ENCODE results near the gene TMEM88. TPM values are rescaled to one million over a fixed set of nuclear protein-coding genes. Genes with fewer than 3 reads are reported as not detected.

The TMEM88 gene
- total and polyA plus RNA-seq, 2 of the 13 experiments (the other 11 are each of a cell fraction or from before 2014, with no cell fraction given), result 0.31 to 0.66 TPM

- TF ChIP-seq RNF2 (conservative IDR thresholded peaks at IDR 0.05; ENCODE audit: low read depth) (peak; percentile 76; the same call in 1 of the 2 replicates), KLF16 (CRISPR knock-in tag; IDR thresholded peaks at IDR 0.05) (peak in 1 of 2 experiments; percentile 99; a peak in 2 of 4 replicates), ZNF510 (CRISPR knock-in tag; IDR thresholded peaks at IDR 0.05; ENCODE audit: low read depth) (no peak), GMEB1 (CRISPR knock-in tag; IDR thresholded peaks at IDR 0.05; ENCODE audit: borderline replicate concordance) (peak; percentile 69; the same call in 1 of the 2 replicates), ZFP82 (CRISPR knock-in tag; IDR thresholded peaks at IDR 0.05; ENCODE audit: borderline replicate concordance) (peak; percentile 80; the same call in 1 of the 2 replicates), ZNF704 (CRISPR knock-in tag; IDR thresholded peaks at IDR 0.05; ENCODE audit: borderline replicate concordance) (0 out of 2 replicates have a peak, but pooled peaks have one; percentile 30), MED13 (CRISPR knock-in tag; IDR thresholded peaks at IDR 0.05) (peak; percentile 62; the same call in 1 of the 2 replicates), TARDBP (CRISPR knock-in tag; IDR thresholded peaks at IDR 0.05) (peak; percentile 97), MAFG (CRISPR knock-in tag; IDR thresholded peaks at IDR 0.05) (no peak), ZNF615 (CRISPR knock-in tag; IDR thresholded peaks at IDR 0.05; ENCODE audit: borderline replicate concordance) (no peak), SMAD1 (CRISPR knock-in tag; IDR thresholded peaks at IDR 0.05; ENCODE audit: borderline replicate concordance, low read depth) (peak; percentile 68; the same call in 1 of the 2 replicates), ADNP (CRISPR knock-in tag; IDR thresholded peaks at IDR 0.05) (no peak), KLF13 (CRISPR knock-in tag; IDR thresholded peaks at IDR 0.05) (peak; percentile 90), MTERF4 (CRISPR knock-in tag; IDR thresholded peaks at IDR 0.05) (peak; percentile 9; the same call in 1 of the 2 replicates), ZNF460 (CRISPR knock-in tag; IDR thresholded peaks at IDR 0.05; ENCODE audit: borderline replicate concordance) (no peak), MEF2D (CRISPR knock-in tag; IDR thresholded peaks at IDR 0.05) (peak; percentile 82), ZNF337 (CRISPR knock-in tag; IDR thresholded peaks at IDR 0.05; ENCODE audit: borderline replicate concordance, low read depth) (no peak), THYN1 (CRISPR knock-in tag; IDR thresholded peaks at IDR 0.05; ENCODE audit: borderline replicate concordance, low read depth) (no peak), GABPB1 (CRISPR knock-in tag; IDR thresholded peaks at IDR 0.05) (peak; percentile 83), ZNF121 (CRISPR knock-in tag; IDR thresholded peaks at IDR 0.05) (0 out of 2 replicates have a peak, but pooled peaks have one; percentile 19), SMARCC2 (IDR thresholded peaks at IDR 0.05) (no peak), ZUFSP (CRISPR knock-in tag; IDR thresholded peaks at IDR 0.05; ENCODE audit: borderline replicate concordance) (no peak)
Measured at GRCh38 chr17:7836596-7837407, 18.1 kb upstream of the TMEM88 start (continued).

Measured in HepG2 (cell line).